OCI-LY3 (cell line): ENCODE data around the gene ABCD4.

Experiments
- H2AFZ ChIP-seq: fragments of 200-600, 300-600 bp; shearing (Covaris generic); 2 replicates; pipeline ENCODE4 v1.6.0; 2014; ENCODE audit warnings: antibody characterized with exemption, low read depth, low read length
- H3K27ac ChIP-seq: fragments of 200-600, 300-600 bp; sonication (generic); 2 replicates; pipeline ENCODE4 v1.5.1; 2014; ENCODE audit warnings: mild to moderate bottlenecking, low read length, moderate library complexity, mixed read lengths
- H3K27me3 ChIP-seq: fragments of 200-600, 300-600 bp; sonication (generic); 2 replicates; pipeline ENCODE4 v1.6.1; 2014; ENCODE audit warnings: low read depth, low read length, mixed read lengths
- H3K36me3 ChIP-seq: fragments of 200-600, 300-600 bp; sonication (generic); replicated peaks from 2 replicates; pipeline ENCODE3; 2014; ENCODE audit warnings: low read depth, low read length, mixed read lengths
- H3K4me1 ChIP-seq: fragments of 300-600, 200-600 bp; sonication (generic); 2 replicates; pipeline ENCODE4 v1.6.1; 2014; ENCODE audit warnings: low read length, mixed read lengths
- H3K4me2 ChIP-seq: fragments of 200-600, 300-600 bp; sonication (generic); 2 replicates; pipeline ENCODE4 v1.6.1; 2014; ENCODE audit warnings: low read length, mixed read lengths
- H3K4me3 ChIP-seq: fragments of 300-600, 200-600 bp; sonication (generic); 2 replicates; pipeline ENCODE4 v1.5.1; 2014; ENCODE audit warnings: antibody characterized with exemption, mild to moderate bottlenecking, low read length, moderate library complexity
- H3K79me2 ChIP-seq: fragments of 300-600, 200-600 bp; shearing (Covaris generic); 2 replicates; pipeline ENCODE4 v1.6.1; 2014; ENCODE audit warnings: mild to moderate bottlenecking, low read length, mixed read lengths
- H3K9ac ChIP-seq: fragments of 300-600, 200-600 bp; shearing (Covaris generic); 2 replicates; pipeline ENCODE4 v1.6.0; 2014; ENCODE audit warnings: mild to moderate bottlenecking, low read length, moderate library complexity
- H3K9me3 ChIP-seq: fragments of 200-600, 300-600 bp; shearing (Covaris generic); 2 replicates; pipeline ENCODE4 v1.6.1; 2014; ENCODE audit warnings: low read length, mixed read lengths; ENCODE audit not compliant: insufficient read depth
- H4K20me1 ChIP-seq: fragments of 200-600, 300-600 bp; sonication (generic); 2 replicates; pipeline ENCODE4 v1.6.1; 2016; ENCODE audit warnings: low read length, mixed read lengths; ENCODE audit not compliant: insufficient read depth
- EZH2phosphoT487 ChIP-seq: fragments of 200-600 bp; shearing (Covaris generic); IDR thresholded peaks from 2 replicates; pipeline ENCODE4 v1.6.1; 2018; ENCODE audit warnings: antibody characterized with exemption, mixed run types, low read depth
- TF ChIP-seq, protein P1 (sequence below): fragments of 200-600, 300-600 bp; sonication (generic); IDR thresholded peaks from 2 replicates; pipeline ENCODE4 v1.5.1; 2014; ENCODE audit warnings: antibody characterized with exemption, low read length, low read depth

Gene ABCD4

DNA sequence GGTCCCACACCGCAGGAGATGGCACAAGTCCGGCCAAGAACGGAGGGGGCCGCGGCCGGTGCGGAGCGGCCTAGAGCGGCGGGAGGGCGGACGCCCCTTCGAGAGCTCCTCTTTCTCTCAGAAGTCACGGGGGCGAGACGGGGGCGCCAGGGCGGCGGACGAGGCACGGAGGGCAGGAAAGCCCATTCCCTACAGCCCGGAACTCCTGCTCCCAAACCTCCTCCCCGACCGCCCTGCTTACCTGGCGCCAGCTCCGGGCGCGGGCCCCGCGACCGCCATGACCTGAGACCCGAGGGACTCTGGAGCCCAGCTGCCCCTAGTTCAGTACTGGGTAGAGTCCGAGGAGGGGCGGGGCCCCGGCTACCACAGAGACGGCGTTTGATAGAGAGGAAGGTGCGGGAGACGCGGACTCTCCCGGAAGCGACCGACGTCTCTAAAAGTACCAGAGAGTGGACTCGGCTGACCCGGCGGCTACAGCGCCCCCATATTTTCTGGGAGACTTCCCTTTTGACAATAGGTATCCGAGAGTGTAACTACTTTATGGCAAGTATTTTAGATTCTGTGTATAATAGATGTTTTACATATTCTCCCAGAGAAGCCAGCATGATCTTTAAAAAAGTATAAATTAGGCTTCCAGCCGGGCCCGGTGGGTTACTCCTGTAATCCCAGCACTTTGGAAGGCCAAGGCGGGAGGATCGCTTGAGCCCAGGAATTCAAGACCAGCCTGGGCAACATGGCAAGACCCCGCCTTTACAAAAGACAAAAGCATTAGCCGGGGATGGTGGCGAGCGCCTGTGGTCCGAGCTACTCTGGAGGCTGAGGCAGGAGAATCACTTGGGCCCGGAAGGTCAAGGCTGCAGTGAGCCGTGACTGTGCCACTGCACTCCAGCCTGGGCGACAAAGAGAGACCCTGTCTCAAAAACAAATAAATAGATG, at the start of gene ABCD4:
TSS of gene ABCD4 (minus strand) at position 301 of the 936 bp plus-strand sequence. CDS start at position 279, 22 bp downstream.
- no peaks in the 10 kb centered on the region for H3K27me3 ChIP-seq
- TF ChIP-seq EZH2phosphoT487, result no peak
- TF ChIP-seq, protein P1, sequence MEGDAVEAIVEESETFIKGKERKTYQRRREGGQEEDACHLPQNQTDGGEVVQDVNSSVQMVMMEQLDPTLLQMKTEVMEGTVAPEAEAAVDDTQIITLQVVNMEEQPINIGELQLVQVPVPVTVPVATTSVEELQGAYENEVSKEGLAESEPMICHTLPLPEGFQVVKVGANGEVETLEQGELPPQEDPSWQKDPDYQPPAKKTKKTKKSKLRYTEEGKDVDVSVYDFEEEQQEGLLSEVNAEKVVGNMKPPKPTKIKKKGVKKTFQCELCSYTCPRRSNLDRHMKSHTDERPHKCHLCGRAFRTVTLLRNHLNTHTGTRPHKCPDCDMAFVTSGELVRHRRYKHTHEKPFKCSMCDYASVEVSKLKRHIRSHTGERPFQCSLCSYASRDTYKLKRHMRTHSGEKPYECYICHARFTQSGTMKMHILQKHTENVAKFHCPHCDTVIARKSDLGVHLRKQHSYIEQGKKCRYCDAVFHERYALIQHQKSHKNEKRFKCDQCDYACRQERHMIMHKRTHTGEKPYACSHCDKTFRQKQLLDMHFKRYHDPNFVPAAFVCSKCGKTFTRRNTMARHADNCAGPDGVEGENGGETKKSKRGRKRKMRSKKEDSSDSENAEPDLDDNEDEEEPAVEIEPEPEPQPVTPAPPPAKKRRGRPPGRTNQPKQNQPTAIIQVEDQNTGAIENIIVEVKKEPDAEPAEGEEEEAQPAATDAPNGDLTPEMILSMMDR, result peak; percentile 75
- no peaks in the 10 kb centered on the region for H3K9me3 ChIP-seq
- H3K4me2 ChIP-seq, result peak within 1 kb of the TSS; percentile 71
- peak within 1 kb of the TSS; percentile 94 for H2AFZ ChIP-seq
- peak within 1 kb of the TSS; percentile 90 for H3K4me3 ChIP-seq
- peak within 1 kb of the TSS; percentile 77 for H3K9ac ChIP-seq
- H3K36me3 ChIP-seq, result peaks cover 7% of the 10 kb centered on the region
- peak within 1 kb of the TSS; percentile 61 for H3K27ac ChIP-seq
- H3K4me1 ChIP-seq, result peaks cover 10% of the 10 kb centered on the region
- H4K20me1 ChIP-seq, result no peaks in the 10 kb centered on the region; the same call in 1 of the 2 replicates
- H3K79me2 ChIP-seq, result peaks cover 28% of the 10 kb centered on the region

DNA sequence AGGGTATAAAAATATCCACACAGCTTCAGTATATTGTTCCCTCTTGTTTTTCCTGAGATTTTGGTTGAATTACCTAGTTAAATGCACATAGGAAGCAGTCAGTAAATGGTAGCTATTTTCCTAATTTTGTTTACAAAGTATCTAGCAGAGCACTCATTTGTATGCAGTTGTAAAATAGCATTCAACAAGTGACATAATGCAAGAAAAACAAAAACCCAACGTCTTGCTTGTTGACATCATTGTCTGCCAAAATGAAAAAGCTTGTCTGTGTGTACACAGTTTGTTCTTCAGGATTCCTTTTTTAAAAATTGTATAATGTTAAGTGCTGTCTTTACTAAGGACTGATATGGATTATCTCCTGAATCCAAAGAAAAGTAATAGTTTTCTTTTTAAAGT, 48.2 kb upstream of the ABCD4 start:
- TF ChIP-seq, protein P1, result no peak
- no peak for TF ChIP-seq EZH2phosphoT487
- Histone ChIP-seq H4K20me1 (no peaks in the 10 kb centered on the region), H3K27me3 (peaks cover 10% of the 10 kb centered on the region; the same call in 1 of the 2 replicates), H2AFZ (no peak overlapping the region), H3K36me3 (no peaks in the 10 kb centered on the region), H3K79me2 (no peaks in the 10 kb centered on the region), H3K4me2 (no peak overlapping the region), H3K9ac (no peak overlapping the region), H3K9me3 (no peaks in the 10 kb centered on the region), H3K27ac (no peak overlapping the region), H3K4me1 (no peaks in the 10 kb centered on the region), H3K4me3 (no peak overlapping the region)

DNA sequence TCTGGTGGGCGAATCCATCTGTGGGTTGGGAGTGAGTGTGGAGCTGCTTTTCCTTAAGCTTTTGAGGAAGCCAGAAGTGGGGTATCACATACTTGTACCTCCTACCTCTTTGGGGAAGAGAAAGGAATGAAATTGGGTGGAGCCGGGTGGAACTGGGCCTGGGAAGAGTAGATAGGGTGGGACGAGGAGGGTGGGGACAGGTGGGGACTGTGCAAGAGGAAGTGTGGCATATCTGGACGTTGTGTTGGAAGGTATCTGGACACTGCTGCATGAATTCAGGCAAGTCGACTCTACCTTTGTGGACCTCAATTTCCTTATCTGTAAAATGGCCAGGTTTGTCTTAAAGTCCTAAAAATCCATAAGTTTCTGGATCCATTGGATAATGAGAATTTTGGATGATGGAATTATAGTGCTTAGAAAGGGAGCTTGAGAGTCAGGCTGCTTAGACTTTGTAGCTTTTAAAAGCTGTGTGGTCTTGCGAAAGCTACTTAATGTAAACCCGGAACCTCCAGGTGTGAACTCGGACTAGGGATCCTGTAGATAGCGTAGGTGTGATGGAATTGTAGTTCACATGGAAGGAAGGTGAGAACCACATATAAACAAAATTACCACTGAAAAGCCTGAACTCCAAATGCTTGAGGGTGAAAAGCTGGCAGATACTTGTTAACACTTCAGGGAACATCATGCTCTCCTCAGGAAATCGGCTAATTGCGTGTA, 47.6 kb upstream of the ABCD4 start:
- no peak overlapping the region for H3K4me3 ChIP-seq
- no peaks in the 10 kb centered on the region for H3K79me2 ChIP-seq
- peaks cover 10% of the 10 kb centered on the region; the same call in 1 of the 2 replicates for H3K27me3 ChIP-seq
- H3K9ac ChIP-seq, result no peak overlapping the region
- no peak overlapping the region for H3K27ac ChIP-seq
- H3K9me3 ChIP-seq, result no peaks in the 10 kb centered on the region
- no peak overlapping the region for H3K4me2 ChIP-seq
- TF ChIP-seq, protein P1, result no peak
- no peak for TF ChIP-seq EZH2phosphoT487
- no peaks in the 10 kb centered on the region for H4K20me1 ChIP-seq
- no peaks in the 10 kb centered on the region for H3K36me3 ChIP-seq
- no peak overlapping the region for H2AFZ ChIP-seq
- H3K4me1 ChIP-seq, result no peaks in the 10 kb centered on the region

DNA sequence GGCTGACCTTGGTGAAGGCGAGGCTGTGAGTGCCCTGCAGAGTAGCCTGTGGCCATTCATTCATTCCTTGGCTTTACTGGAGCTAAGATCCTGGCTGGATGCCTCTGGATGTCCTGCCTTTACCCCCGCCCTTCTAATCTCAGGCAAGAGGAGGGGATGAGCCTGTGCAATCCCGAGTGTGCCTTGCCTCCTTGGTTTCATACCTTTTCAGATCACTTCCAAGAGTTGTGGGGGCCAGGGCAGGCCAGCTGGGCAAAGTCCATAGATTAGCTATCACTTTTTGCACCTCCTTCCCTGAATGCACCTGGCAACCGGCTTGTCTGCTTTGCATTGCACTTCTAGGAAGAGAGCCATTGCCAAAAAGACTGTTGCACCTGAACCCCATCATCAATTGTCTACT, 47.0 kb upstream of the ABCD4 start:
- H3K9me3 ChIP-seq, result no peaks in the 10 kb centered on the region
- H3K79me2 ChIP-seq, result no peaks in the 10 kb centered on the region
- no peak overlapping the region; the same call in 1 of the 2 replicates for H2AFZ ChIP-seq
- no peaks in the 10 kb centered on the region for H3K36me3 ChIP-seq
- H3K4me3 ChIP-seq, result no peak overlapping the region
- no peak overlapping the region for H3K4me2 ChIP-seq
- H3K27ac ChIP-seq, result no peak overlapping the region
- no peaks in the 10 kb centered on the region for H4K20me1 ChIP-seq
- no peak overlapping the region for H3K9ac ChIP-seq
- H3K27me3 ChIP-seq, result peaks cover 10% of the 10 kb centered on the region; the same call in 1 of the 2 replicates
- no peaks in the 10 kb centered on the region for H3K4me1 ChIP-seq
- TF ChIP-seq EZH2phosphoT487, result no peak
- TF ChIP-seq, protein P1, result no peak
